NCI-H1105 treated with DMSO at 0.1 percent for 48 hours (cell line): ENCODE data around the gene HOXA3.

ENCODE experiments used
- DNase-seq: peaks from one replicate; lab custom pipeline; 2025; lab: John Stamatoyannopoulos, UW

HOXA3 gene

DNA sequence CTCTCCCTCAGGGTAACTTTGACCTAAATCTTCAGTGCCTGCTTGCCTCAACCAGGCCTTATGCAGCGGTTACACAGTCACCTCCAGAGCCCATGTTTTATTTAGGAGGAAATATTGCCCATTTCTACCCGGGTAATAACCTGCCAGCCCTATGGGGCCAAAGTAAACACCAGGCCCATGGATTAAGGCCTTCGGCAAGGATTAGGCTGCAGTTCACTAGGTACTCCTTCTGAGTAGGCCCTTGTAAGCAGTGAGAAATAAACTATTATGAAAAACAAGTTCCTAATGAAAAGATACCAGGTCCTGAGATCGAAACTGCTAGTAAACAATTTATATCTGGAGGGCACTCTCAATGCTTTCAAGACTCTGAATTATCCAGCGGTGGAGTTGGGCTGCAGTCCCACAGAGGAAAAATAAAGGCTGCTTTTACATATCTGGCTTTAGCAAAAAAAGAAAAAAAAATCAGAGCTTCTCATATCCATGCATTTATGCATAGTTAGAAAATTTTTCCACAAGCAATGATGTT lies 25.5 kb upstream of the HOXA3 start:
- DNase-seq: no peak

GRCh38 chr7:27176962-27177794 lies 24.8 kb upstream of the HOXA3 start:
- no peak for DNase-seq

DNA sequence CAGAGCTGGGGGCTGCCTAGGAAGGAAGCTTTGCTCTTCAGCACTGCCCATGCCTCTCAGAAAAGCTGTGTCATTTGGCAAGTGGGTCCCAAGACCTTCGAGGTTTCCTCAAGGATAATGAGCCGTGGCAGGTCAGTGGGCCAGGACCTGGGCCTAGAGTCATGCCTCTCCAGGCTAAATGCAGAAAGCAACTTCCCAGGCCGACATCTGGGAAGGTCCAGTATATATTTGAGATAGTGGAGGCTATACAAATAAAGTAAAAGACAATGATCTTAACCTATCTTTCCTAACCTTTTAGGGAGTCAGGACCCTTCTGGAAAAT lies 24.1 kb upstream of the HOXA3 start:
- DNase-seq: no peak

DNA sequence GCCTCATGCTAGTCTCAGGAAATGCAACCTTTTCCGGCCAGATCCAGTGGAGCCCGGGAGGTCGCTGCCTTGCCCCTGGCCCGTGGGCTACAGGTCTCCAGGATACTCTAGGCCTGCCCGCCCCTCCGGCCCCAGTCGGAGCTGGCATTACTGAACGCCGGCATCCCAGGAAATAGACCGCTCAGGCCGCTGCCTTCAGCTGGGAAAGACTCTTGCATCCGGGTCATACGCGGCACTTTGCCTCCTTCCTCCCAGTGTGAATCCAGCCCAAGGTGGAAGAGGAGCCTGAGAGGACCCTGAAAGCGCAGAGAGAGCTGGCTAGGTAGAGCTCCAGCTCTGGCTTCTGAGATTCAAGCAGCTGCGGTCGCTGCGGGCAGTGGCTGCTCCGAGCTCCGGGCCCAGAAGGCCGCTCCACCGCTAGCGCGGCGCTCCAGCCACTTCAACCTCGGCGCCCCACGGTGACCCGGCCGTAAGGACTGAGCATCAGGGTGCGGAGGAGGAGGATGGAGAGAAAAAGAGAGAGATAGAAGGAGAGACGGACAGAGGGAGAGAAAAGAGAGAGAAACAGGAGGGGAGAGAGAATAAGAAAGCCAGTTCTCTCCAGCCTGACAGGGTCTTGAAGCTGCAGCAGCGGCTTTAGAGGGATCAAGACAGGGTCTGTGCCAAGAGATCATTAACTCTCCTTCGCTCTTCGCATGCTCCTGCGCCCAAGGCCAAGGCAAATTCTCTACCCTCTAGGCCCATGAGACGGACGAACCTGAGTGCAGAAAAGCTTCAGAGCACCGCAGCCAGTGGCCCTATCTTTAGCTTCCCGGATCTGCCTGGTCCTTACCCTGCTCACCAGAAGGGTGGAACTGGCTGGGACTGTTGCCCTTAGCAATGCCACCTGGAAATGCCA lies 23.5 kb upstream of the HOXA3 start:
- no peak for DNase-seq

DNA sequence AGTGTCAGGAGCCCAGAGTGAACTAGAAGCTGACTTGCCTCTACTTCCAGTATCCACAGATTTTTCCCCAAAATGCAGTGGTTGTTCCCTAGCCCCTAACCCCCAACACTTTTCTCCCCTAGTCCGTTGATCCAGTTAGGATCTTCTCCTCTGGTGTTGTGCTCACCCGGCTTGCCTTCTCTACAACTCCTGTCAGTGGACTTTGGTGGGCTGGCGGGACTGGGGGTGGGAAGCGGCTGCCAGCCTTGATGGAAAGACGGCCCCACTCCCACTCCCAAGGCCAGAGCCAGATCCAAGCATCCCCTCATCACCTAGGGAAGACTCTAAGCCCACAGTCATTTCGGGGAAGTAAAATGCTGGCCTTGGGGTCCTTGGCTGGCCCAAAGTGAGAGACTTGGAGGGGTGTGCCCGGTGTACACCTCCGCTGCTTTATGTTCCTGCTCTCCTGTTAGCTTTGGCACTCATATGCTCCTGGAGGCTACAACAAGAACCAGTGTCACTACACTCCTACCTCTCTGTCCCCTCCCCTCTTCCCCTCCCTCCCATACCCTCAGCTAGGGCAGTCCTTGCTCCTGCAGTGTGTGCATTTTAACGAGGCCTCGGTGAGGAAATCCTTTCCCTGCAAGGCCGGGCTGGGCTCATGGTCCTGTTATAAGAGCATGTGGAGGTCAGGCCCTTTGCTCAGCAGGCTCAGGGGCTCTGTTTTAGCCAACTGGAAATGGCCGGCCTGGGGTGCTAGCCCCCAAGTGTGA lies 22.7 kb upstream of the HOXA3 start:
- no peak for DNase-seq

DNA sequence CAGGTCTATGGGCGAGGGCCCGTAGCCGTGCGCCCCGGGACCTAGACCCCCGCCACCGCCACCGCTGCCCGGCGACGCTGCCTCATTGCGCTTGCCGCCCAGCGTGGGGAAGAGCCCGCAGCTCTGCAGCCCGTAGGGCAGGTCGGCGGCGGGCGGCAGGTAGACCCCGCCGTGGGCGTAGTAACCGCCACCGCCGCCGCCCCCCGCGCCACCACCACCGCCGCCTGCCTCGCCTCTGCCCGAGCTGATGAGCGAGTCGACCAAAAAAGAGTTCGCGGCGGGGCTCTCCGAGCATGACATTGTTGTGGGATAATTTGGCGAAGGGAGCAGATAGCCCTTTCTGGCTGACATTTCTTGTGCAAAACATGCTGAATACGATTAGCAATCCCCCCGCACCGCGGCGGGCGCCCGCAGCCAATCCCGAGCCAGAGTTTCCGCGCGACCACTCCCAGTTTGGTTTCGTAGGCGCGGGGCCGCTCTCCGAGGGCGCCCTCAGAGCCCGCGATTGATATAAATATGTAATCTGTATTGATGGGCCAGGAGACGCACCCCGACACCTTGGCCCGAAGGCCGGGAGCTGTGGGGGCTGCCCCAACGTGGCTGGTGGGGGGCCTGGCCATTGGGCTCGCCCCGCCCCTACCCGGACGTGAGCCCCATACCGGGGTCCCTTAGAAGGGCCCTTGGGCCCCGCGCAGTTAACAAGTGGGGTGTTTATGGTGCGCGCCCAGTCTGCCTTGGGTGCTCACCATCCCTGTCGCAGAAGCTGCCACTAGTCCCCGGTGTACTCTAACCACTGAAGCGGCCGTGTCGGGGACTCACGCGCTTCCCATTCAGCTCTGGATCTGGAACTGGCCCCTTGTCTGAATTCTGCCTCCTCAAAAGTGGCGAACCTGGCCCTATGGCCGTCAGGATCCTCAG lies 21.8 kb upstream of the HOXA3 start, which contains the start of gene HOXA10:
Gene HOXA10 (minus strand): TSS at position 365 of the 918 bp plus-strand sequence. CDS start 14 bp downstream, at position 351.
- DNase-seq: peak; percentile 61

GRCh38 chr7:27173511-27173955 lies 21.1 kb upstream of the HOXA3 start:
- DNase-seq: peak; percentile 57

DNA sequence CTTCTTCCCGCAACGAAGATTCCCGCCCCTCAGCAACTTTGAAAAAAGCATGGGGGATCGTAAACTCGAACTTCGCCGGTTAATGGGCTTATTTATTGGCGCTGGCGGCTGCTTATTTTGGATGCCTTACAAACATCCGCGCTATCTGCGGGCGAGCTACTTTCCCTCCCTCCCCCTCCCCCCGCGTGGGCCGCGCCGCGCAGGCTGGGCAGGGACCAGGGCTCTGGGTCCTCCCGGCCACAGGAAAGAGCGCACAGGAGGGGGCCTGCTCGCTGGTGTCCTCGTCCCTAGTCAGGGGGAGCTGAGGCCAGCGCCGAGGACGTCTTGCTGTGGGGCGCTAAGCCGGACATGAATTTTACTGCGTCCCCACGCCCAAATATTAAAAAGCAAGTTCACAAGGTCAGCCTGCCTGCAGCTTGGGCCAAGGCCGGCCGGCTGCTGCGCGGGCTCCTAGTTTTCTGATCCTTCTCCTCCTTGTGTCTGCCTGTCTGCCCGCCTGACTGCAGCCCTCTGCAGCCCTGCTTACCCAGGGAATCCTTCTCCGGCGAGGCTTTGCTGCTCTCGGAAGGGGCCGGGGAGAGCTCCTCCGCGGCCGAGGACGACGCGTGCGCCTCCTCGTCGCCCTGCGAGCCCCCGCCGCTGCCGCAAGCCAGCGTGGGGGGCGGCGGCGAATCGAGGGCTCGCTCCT lies 20.6 kb upstream of the HOXA3 start:
- DNase-seq: peak; percentile 57

DNA sequence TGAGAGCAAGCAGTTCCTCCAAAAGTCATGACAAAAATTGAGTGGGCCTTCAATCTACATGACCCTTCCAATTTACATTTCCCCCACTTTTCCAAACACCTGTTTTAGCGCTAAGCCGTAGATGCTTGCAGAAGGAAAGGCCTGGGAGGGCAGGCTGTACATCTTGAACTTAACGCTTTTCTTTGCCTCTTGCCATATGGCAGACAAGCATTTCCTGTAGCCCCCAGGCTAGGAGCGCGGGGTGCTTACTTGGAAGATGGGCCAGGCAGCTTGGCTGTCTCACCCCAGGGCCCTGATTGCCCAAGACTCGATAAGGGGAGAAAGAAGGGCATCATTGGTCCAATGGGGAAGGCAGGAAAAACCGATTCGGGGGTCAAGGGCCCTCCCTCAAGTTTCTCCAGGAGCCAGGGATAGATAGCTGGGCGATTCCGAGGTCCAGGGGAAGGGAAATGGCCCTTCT lies 20.0 kb upstream of the HOXA3 start:
- peak; percentile 41 for DNase-seq

- DNase-seq: peak; percentile 51
These were observed 19.4 kb upstream of the HOXA3 start for GRCh38 chr7:27171637-27172314.

DNA sequence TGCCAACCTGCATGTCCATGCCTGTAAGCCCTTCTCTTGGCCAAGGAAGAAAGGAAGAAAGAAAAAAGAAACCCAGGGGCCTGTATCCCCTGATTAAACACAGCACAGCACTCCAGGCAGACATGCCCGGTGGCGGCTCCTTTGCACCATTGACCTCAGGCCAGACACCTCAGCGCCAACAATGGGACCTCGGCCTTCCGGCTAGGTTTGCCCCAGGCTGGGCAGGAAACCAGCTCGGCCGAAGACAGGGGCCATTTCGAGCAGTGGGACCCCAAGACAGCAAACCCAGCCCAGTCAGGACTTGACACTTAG lies 18.9 kb upstream of the HOXA3 start:
- peak; percentile 37 for DNase-seq

DNA sequence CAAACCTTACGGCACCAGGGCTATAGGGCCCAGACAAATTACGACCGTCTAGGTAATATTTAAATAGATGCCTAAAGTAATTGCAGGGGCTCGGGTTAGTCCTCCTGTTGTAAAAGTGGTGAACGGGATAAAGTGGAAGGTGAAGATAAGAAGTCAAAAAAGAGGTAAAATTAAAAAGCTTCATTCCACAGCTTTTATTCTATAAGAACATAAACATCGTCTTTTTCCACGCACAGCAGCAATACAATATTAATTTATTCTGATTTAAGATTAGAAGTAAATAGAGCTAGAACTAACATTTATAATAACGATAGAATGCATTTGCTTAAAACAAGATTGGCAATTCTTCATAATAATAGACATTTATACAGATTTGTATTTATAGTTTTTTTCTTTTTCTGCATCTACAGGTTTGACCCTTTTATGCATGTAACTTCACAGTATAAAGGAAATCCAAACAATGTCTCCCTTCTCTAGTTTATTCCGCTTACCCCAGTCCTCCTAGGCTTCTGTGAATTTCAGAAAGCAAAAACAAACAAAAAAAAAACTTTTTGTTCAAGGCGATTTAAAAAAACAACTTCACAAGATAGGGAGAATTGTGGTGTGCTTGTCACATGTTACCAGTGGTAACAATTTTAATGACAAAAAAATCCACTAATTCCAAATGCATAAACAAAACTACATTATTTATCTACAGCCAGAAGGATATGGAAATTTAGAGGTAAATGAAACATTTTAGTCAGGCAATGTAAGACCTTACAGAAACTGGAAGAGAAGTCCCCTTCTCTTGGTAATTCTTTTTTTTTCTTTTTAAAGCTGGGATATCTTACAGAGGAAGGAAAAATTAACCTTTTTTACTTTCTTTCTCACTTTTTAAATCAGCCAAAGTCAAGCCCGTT lies 18.3 kb upstream of the HOXA3 start:
- peak; percentile 59 for DNase-seq

- peak; percentile 75 for DNase-seq
These were observed 17.5 kb upstream of the HOXA3 start for GRCh38 chr7:27169658-27170425.

- peak; percentile 50 for DNase-seq
These were observed 16.0 kb upstream of the HOXA3 start for GRCh38 chr7:27168265-27168947.

GRCh38 chr7:27167916-27168264 lies 15.5 kb upstream of the HOXA3 start:
- DNase-seq: peak; percentile 45

GRCh38 chr7:27166531-27167505 lies 14.4 kb upstream of the HOXA3 start:
- peak; percentile 37 for DNase-seq
